Sigmoid colon (tissue), 7 donors: Measurements from ENCODE around the gene COL15A1. TPM values are rescaled to one million over a fixed set of nuclear protein-coding genes. Genes with fewer than 3 reads are reported as not detected.

Source experiments
- DNase-seq: peaks from one replicate; pipeline ENCODE4 v3.0.0-alpha.2; 2019
- H3K27ac ChIP-seq, 4 donors: fragments of 200-600 bp; sonication (generic); one replicate each; pipeline ENCODE4 v1.5.1; 2016 to 2019; ENCODE audit warnings: mild to moderate bottlenecking in 1 of 4
- H3K27me3 ChIP-seq, 3 donors: fragments of 200-600 bp; sonication (generic); one replicate each; pipeline ENCODE4 v1.5.1; 2019; ENCODE audit warnings: mild to moderate bottlenecking in 1 of 3
- H3K36me3 ChIP-seq, 4 donors: fragments of 200-600 bp; sonication (generic); one replicate each; pipeline ENCODE4 v1.5.1; 2016 to 2019
- H3K4me1 ChIP-seq, 4 donors: fragments of 200-600 bp; sonication (generic); one replicate each; pipeline ENCODE4 v1.5.1; 2017 to 2019
- H3K4me3 ChIP-seq, 4 donors: fragments of 200-600 bp; sonication (generic); one replicate each; pipeline ENCODE4 v1.5.1; 2017 to 2019; ENCODE audit warnings: mild to moderate bottlenecking in 2 of 4, moderate library complexity in 1 of 4
- H3K9me3 ChIP-seq, 4 donors: fragments of 200-600 bp in 3 of 4; sonication (generic) in 3 of 4; one replicate each; pipeline versions ENCODE4 v1.5.1 to v1.6.1; 2013 to 2019
- CTCF ChIP-seq, 4 experiments: fragments of 450-650 bp in 3 of 4; fragments of 200-600 bp in 1 of 4; IDR thresholded peaks; one replicate each; pipeline ENCODE4 v1.5.1; 2016 to 2019; ENCODE audit warnings: antibody characterized with exemption in 4 of 4, mild to moderate bottlenecking in 3 of 4, moderate library complexity in 2 of 4
- EP300 ChIP-seq, 4 donors: sonication (generic); formaldehyde crosslinking; IDR thresholded peaks; one replicate each; pipeline ENCODE4 v1.6.1; 2017; ENCODE audit warnings: antibody characterized with exemption in 4 of 4
- POLR2A ChIP-seq, 2 donors: fragments of 450-650 bp; IDR thresholded peaks; one replicate each; pipeline ENCODE4 v1.6.1; 2016; ENCODE audit warnings: antibody characterized with exemption in 2 of 2, mild to moderate bottlenecking in 2 of 2, moderate library complexity in 2 of 2
- POLR2AphosphoS5 ChIP-seq, 4 donors: sonication (generic); formaldehyde crosslinking; IDR thresholded peaks; one replicate each; pipeline ENCODE4 v1.6.1; 2017; ENCODE audit warnings: antibody characterized with exemption in 4 of 4
- WGBS, 2 donors: extraction: QIAGEN DNeasy Blood & Tissue Kit; methylation state at CpG; one replicate each; pipeline ENCODE4 v1.1.7; 2013; 5-methylcytosine and 5-hydroxymethylcytosine counted together
- intact Hi-C: fragments of 100-400 bp; cut with DNase I; formaldehyde crosslinking; loops from one replicate; pipeline ENCODE4 v1.15.1; 2023
- polyA plus RNA-seq, 3 donors: library from polyadenylated mRNA; stranded (reverse); fragments of 200-250 nt; gene quantifications; one replicate each; pipeline ENCODE4 v1.2.3, GENCODE V29; 2013
- total RNA-seq, 4 donors: library from RNA; depleted of rRNA; stranded (reverse); fragments of >200 nt; gene quantifications; one replicate each; pipeline ENCODE4 v1.1.0, GENCODE V29; 2016
- donor health status: healthy with polysubstance abuse.
- donor health status: Bipolar disorder and iron deficiency.
- donor health status: healthy.

COL15A1 gene
- total and polyA plus RNA-seq, 7 donors: under 0.01 to 104 (median 21.4) TPM

- TF ChIP-seq POLR2A (IDR thresholded peaks at IDR 0.05): no peak
- TF ChIP-seq EP300 (IDR thresholded peaks at IDR 0.05): no peak
- TF ChIP-seq CTCF (IDR thresholded peaks at IDR 0.05): no peak
- no peak for TF ChIP-seq POLR2AphosphoS5 (IDR thresholded peaks at IDR 0.05)
- Histone ChIP-seq H3K9me3 (no peaks in the 10 kb centered on the region), H3K27ac (peak overlapping the region in 2 of 4 donors; percentile 29 to 87), H3K36me3 (peaks cover 0 to 72% (median 26%) of the 10 kb centered on the region in 4 donors), H3K4me3 (no peak overlapping the region), H3K4me1 (peaks cover 0 to 34% (median 2%) of the 10 kb centered on the region in 4 donors), H3K27me3 (no peaks in the 10 kb centered on the region)
- no peak for DNase-seq
- WGBS, 2 donors: 82 to 84% methylated on average over 7 of the region's 7 CpGs
- intact Hi-C loops: no loop called here
Observed at GRCh38 chr9:99038484-99038820, 94.7 kb downstream of the COL15A1 start.

GRCh38 chr9:99039505-99040182 is 95.9 kb downstream of the COL15A1 start:
- Histone ChIP-seq H3K4me3 (no peak overlapping the region), H3K27ac (peak overlapping the region in 2 of 4 donors; percentile 48 to 87), H3K27me3 (no peaks in the 10 kb centered on the region), H3K36me3 (peaks cover 0 to 84% (median 30%) of the 10 kb centered on the region in 4 donors), H3K9me3 (peaks cover 0 to 4% (median 0%) of the 10 kb centered on the region in 4 donors), H3K4me1 (peaks cover 0 to 24% (median 0%) of the 10 kb centered on the region in 4 donors)
- TF ChIP-seq POLR2AphosphoS5 (IDR thresholded peaks at IDR 0.05) (no peak), POLR2A (IDR thresholded peaks at IDR 0.05) (no peak), CTCF (IDR thresholded peaks at IDR 0.05) (no peak), EP300 (IDR thresholded peaks at IDR 0.05) (no peak)
- no peak for DNase-seq
- intact Hi-C loops: no loop called here
- 48 to 81% methylated on average over 2 of the region's 2 CpGs for WGBS, 2 donors

GRCh38 chr9:99040251-99040900 is 96.7 kb downstream of the COL15A1 start:
- H3K27ac ChIP-seq: peak overlapping the region in 2 of 4 donors; percentile 48 to 87
- WGBS, 2 donors: 84 to 86% methylated on average over 10 of the region's 10 CpGs

GRCh38 chr9:99040911-99041582 is 97.3 kb downstream of the COL15A1 start:
- WGBS, 2 donors: 72 to 76% methylated on average over 3 of the region's 3 CpGs
- H3K27ac ChIP-seq: peak overlapping the region in 3 of 4 donors; percentile 10 to 87 (median 48)
- DNase-seq: no peak
- peaks cover 0 to 9% (median 0%) of the 10 kb centered on the region in 4 donors for H3K9me3 ChIP-seq
- TF ChIP-seq POLR2A (IDR thresholded peaks at IDR 0.05): no peak
- no peak for TF ChIP-seq EP300 (IDR thresholded peaks at IDR 0.05)
- no peak for TF ChIP-seq POLR2AphosphoS5 (IDR thresholded peaks at IDR 0.05)
- no peak for TF ChIP-seq CTCF (IDR thresholded peaks at IDR 0.05)
- peaks cover 4 to 84% (median 32%) of the 10 kb centered on the region in 4 donors for H3K36me3 ChIP-seq
- no peaks in the 10 kb centered on the region for H3K27me3 ChIP-seq
- H3K4me1 ChIP-seq: peaks cover 0 to 15% (median 1%) of the 10 kb centered on the region in 4 donors
- H3K4me3 ChIP-seq: no peak overlapping the region
- intact Hi-C loops: no loop called here

More at GRCh38 chr9:99040251-99040900, 96.7 kb downstream of the COL15A1 start:
- DNase-seq: no peak
- Histone ChIP-seq H3K4me3 (no peak overlapping the region), H3K9me3 (peaks cover 0 to 9% (median 0%) of the 10 kb centered on the region in 4 donors), H3K27me3 (no peaks in the 10 kb centered on the region), H3K36me3 (peaks cover 2 to 84% (median 35%) of the 10 kb centered on the region in 4 donors), H3K4me1 (peaks cover 0 to 18% (median 0%) of the 10 kb centered on the region in 4 donors)
- TF ChIP-seq EP300 (IDR thresholded peaks at IDR 0.05) (no peak), POLR2AphosphoS5 (IDR thresholded peaks at IDR 0.05) (no peak), POLR2A (IDR thresholded peaks at IDR 0.05) (no peak), CTCF (IDR thresholded peaks at IDR 0.05) (no peak)
- intact Hi-C loops: no loop called here
